GM12875 (cell line): ENCODE measurements around the gene PIEZO2.
"Not testable (repeated sequence)": the region's sequence is repeated elsewhere in the genome, so short reads cannot be mapped to it uniquely, and the experiment has no call there.

Source experiments
- H3K4me3 ChIP-seq: one replicate; pipeline ENCODE4 v1.5.1; 2011; ENCODE audit warnings: low read depth, low read length, control low read depth
- CTCF ChIP-seq: IDR thresholded peaks from 2 replicates; pipeline ENCODE4 v1.5.1; 2011; ENCODE audit warnings: low read depth, mild to moderate bottlenecking, control low read depth, inconsistent platforms, low read length, moderate library complexity, borderline replicate concordance; ENCODE audit not compliant: insufficient read depth

The PIEZO2 gene

GRCh38 chr18:10660179-10660884, 489.0 kb downstream of the PIEZO2 start:
- no peak overlapping the region for H3K4me3 ChIP-seq
- no peak for TF ChIP-seq CTCF

- H3K4me3 ChIP-seq = no peak overlapping the region
- no peak for TF ChIP-seq CTCF
Measured at GRCh38 chr18:10659594-10659993, 489.8 kb downstream of the PIEZO2 start.

- TF ChIP-seq CTCF = no peak
- H3K4me3 ChIP-seq = no peak overlapping the region
Measured at GRCh38 chr18:10659000-10659399, 490.4 kb downstream of the PIEZO2 start.

GRCh38 chr18:10644003-10644402, 505.4 kb downstream of the PIEZO2 start:
- H3K4me3 ChIP-seq = not testable (repeated sequence)

- not testable (repeated sequence) for H3K4me3 ChIP-seq
Measured at GRCh38 chr18:10642915-10643524, 506.3 kb downstream of the PIEZO2 start.

- not testable (repeated sequence) for H3K4me3 ChIP-seq
Measured at GRCh38 chr18:10638539-10638885, 510.9 kb downstream of the PIEZO2 start.

- H3K4me3 ChIP-seq = not testable (repeated sequence)
Measured at GRCh38 chr18:10637858-10638538, 511.4 kb downstream of the PIEZO2 start.

GRCh38 chr18:10629076-10629475, 520.3 kb downstream of the PIEZO2 start:
- H3K4me3 ChIP-seq = not testable (repeated sequence)

- not testable (repeated sequence) for H3K4me3 ChIP-seq
Measured at GRCh38 chr18:10626606-10627213, 522.7 kb downstream of the PIEZO2 start.

- H3K4me3 ChIP-seq = not testable (repeated sequence)
Measured at GRCh38 chr18:10623606-10624005, 525.8 kb downstream of the PIEZO2 start.

GRCh38 chr18:10622982-10623381, 526.4 kb downstream of the PIEZO2 start:
- not testable (repeated sequence) for H3K4me3 ChIP-seq

- H3K4me3 ChIP-seq = not testable (repeated sequence)
Measured at GRCh38 chr18:10620670-10621329, 528.6 kb downstream of the PIEZO2 start.
